ENCODE results near the gene TSC22D1.

Gene TSC22D1

DNA sequence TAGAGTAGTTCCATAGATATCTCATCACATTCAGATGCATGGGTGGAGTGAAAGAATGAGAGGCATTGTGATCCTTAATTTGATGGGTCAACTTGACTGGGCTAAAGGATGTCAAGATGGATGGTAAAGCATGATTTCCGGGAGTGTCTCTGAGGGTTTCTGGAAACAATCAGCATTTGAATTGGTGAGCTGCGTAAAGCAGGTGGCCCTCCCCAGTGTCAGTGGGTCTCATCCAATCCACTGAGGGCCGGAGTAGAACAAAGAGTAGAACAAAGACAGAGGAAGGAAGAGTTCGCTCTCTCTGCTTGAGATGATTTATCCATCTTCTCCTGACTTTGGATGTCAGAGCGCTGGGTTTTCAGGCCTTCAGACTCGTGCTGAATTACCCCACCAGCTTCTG lies 159.4 kb downstream of the TSC22D1 start:
- TF ChIP-seq, protein P1, sequence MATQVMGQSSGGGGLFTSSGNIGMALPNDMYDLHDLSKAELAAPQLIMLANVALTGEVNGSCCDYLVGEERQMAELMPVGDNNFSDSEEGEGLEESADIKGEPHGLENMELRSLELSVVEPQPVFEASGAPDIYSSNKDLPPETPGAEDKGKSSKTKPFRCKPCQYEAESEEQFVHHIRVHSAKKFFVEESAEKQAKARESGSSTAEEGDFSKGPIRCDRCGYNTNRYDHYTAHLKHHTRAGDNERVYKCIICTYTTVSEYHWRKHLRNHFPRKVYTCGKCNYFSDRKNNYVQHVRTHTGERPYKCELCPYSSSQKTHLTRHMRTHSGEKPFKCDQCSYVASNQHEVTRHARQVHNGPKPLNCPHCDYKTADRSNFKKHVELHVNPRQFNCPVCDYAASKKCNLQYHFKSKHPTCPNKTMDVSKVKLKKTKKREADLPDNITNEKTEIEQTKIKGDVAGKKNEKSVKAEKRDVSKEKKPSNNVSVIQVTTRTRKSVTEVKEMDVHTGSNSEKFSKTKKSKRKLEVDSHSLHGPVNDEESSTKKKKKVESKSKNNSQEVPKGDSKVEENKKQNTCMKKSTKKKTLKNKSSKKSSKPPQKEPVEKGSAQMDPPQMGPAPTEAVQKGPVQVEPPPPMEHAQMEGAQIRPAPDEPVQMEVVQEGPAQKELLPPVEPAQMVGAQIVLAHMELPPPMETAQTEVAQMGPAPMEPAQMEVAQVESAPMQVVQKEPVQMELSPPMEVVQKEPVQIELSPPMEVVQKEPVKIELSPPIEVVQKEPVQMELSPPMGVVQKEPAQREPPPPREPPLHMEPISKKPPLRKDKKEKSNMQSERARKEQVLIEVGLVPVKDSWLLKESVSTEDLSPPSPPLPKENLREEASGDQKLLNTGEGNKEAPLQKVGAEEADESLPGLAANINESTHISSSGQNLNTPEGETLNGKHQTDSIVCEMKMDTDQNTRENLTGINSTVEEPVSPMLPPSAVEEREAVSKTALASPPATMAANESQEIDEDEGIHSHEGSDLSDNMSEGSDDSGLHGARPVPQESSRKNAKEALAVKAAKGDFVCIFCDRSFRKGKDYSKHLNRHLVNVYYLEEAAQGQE (IDR thresholded peaks at IDR 0.05; ENCODE audit: insufficient read depth in 1 of 2, low read depth in 2 of 2, low read length in 2 of 2), result no peak
- TF ChIP-seq POLR2AphosphoS5 (IDR thresholded peaks at IDR 0.05; ENCODE audit: low read depth, low read length), result no peak
- no peak for TF ChIP-seq FOXP2 (optimal IDR thresholded peaks at IDR 0.05; ENCODE audit: borderline replicate concordance, extremely low read depth, extremely low read length, insufficient read depth)
- no peak for TF ChIP-seq TAF1 (IDR thresholded peaks at IDR 0.05; ENCODE audit: borderline replicate concordance, insufficient read depth, low read length)
- no peak for TF ChIP-seq SIN3A (IDR thresholded peaks at IDR 0.05; ENCODE audit: borderline replicate concordance, insufficient read depth, low read length)

DNA sequence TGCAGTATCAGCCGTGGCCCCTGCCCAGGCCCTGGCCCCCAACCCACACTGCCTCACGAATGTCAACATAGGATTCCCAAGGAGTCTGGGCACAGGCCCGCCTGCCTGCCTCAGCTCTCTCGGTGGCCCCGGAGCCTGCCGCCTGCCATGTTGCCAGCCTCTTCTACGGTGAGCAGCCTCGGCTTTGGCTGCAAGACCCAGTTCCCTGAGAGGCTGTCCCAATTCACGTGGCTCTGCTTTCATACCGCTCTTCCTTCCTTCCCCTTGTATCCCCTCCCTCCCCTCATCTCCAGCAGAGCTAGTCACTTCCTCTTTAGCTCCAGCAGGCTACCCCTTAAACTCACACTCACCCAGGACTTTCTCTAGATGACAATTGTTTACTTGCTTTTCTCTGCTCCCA lies 159.8 kb downstream of the TSC22D1 start:
- TF ChIP-seq FOXP2 (optimal IDR thresholded peaks at IDR 0.05; ENCODE audit: borderline replicate concordance, extremely low read depth, extremely low read length, insufficient read depth), result no peak
- no peak for TF ChIP-seq TAF1 (IDR thresholded peaks at IDR 0.05; ENCODE audit: borderline replicate concordance, insufficient read depth, low read length)
- TF ChIP-seq SIN3A (IDR thresholded peaks at IDR 0.05; ENCODE audit: borderline replicate concordance, insufficient read depth, low read length), result no peak
- TF ChIP-seq POLR2AphosphoS5 (IDR thresholded peaks at IDR 0.05; ENCODE audit: low read depth, low read length), result no peak
- TF ChIP-seq, protein P1 (IDR thresholded peaks at IDR 0.05; ENCODE audit: insufficient read depth in 1 of 2, low read depth in 2 of 2, low read length in 2 of 2), result no peak

DNA sequence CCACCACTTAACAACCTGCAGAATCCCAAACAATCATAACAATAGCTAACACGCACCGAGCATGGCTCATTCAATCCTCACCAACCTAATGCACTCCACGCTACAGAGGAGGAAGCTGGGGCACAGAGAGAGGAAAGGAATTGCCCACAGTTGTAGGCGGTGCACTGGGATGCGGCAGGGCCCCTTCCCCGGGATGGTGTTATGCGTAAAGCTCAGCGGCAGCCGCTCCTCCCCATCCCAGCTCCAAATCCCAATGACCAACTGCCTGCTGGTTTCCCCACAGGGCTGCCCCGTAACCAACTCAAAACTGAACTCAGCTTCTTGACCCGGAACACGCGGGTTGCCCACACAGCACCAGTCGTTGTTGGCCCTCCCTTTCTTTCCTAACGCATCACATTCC lies 160.3 kb downstream of the TSC22D1 start:
- TF ChIP-seq POLR2AphosphoS5 (IDR thresholded peaks at IDR 0.05; ENCODE audit: low read depth, low read length), result no peak
- TF ChIP-seq SIN3A (IDR thresholded peaks at IDR 0.05; ENCODE audit: borderline replicate concordance, insufficient read depth, low read length), result no peak

DNA sequence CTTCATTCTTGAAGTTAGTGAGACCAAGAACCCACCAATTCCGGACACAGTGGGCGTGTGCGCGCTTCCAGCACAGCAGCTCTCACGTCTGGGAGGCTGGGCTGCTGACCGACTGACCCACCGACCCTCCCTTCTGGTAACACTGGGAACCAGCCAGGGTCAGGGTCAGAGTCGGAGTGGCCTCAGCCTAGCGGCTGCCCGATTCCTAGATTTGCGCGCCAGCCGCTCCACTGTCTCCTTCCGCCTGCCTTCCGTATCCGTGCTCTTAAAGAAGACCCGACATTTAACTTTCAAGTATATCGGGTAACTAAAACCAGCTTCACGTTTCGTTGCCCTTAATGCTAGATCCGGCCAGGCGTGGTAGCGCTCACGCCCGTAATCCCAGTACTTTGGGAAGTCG lies 161.4 kb downstream of the TSC22D1 start:
- TF ChIP-seq, protein P1 (IDR thresholded peaks at IDR 0.05; ENCODE audit: insufficient read depth in 1 of 2, low read depth in 2 of 2, low read length in 2 of 2), result no peak
- TF ChIP-seq POLR2AphosphoS5 (IDR thresholded peaks at IDR 0.05; ENCODE audit: low read depth, low read length) (no peak), SIN3A (IDR thresholded peaks at IDR 0.05; ENCODE audit: borderline replicate concordance, insufficient read depth, low read length) (no peak), TAF1 (IDR thresholded peaks at IDR 0.05; ENCODE audit: borderline replicate concordance, insufficient read depth, low read length) (no peak), FOXP2 (optimal IDR thresholded peaks at IDR 0.05; ENCODE audit: borderline replicate concordance, extremely low read depth, extremely low read length, insufficient read depth) (no peak)

DNA sequence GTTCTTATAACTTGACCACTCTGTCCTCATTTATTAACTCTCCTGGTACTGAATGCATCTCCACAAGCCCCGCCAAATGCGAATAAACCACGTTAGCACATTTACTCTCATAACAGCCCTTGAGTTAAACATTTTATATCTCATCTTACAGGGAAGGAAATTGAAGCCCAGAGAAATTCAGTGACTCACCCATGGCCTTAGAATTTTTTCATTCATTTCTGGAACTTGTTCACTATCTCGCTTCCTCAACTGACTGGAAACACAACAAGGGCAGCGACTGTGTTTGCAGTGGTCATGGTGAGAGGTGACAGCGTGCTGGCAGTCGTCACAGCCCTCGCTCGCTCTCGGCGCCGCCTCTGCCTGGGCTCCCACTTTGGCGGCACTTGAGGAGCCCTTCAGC lies 163.0 kb downstream of the TSC22D1 start:
- TF ChIP-seq TAF1 (IDR thresholded peaks at IDR 0.05; ENCODE audit: borderline replicate concordance, insufficient read depth, low read length) (no peak), FOXP2 (optimal IDR thresholded peaks at IDR 0.05; ENCODE audit: borderline replicate concordance, extremely low read depth, extremely low read length, insufficient read depth) (no peak), POLR2AphosphoS5 (IDR thresholded peaks at IDR 0.05; ENCODE audit: low read depth, low read length) (no peak), SIN3A (IDR thresholded peaks at IDR 0.05; ENCODE audit: borderline replicate concordance, insufficient read depth, low read length) (no peak)
- TF ChIP-seq, protein P1 (IDR thresholded peaks at IDR 0.05; ENCODE audit: insufficient read depth in 1 of 2, low read depth in 2 of 2, low read length in 2 of 2), result no peak

Measured in PFSK-1 (cell line).